ENCODE results near the gene NUBP1.

NUBP1 gene

GRCh38 chr16:10694830-10695229 is 48.8 kb upstream of the NUBP1 start, which contains the start of gene TEKT5:
Gene TEKT5, minus strand, starts transcription at chr16:10694930. Its CDS starts 57 bp downstream, at chr16:10694873.
- no peak within 1 kb of the TSS for H3K4me3 ChIP-seq (ENCODE audit: low read depth, low read length, poor library complexity, severe bottlenecking)
- H3K4me1 ChIP-seq (ENCODE audit: insufficient read depth, low read length, severe bottlenecking), result no peaks in the 10 kb centered on the region
- no peak within 1 kb of the TSS for H3K27ac ChIP-seq (ENCODE audit: low read depth, low read length, poor library complexity, severe bottlenecking)
- no peaks in the 10 kb centered on the region for H3K36me3 ChIP-seq (ENCODE audit: insufficient read depth, low read length)
- no peaks in the 10 kb centered on the region for H3F3A ChIP-seq (ENCODE audit: insufficient read depth, low read length)
- no peak within 1 kb of the TSS for H2AFZ ChIP-seq (ENCODE audit: low read length)
- H3K9me3 ChIP-seq (ENCODE audit: low read length), result no peaks in the 10 kb centered on the region
- no peaks in the 10 kb centered on the region for H3K79me2 ChIP-seq (ENCODE audit: insufficient read depth, low read length)
- no peaks in the 10 kb centered on the region for H4K20me1 ChIP-seq (ENCODE audit: insufficient read depth, low read length)
- no peak within 1 kb of the TSS for H3K4me2 ChIP-seq (ENCODE audit: low read length)
- H3K27me3 ChIP-seq (ENCODE audit: insufficient read depth, low read length), result no peaks in the 10 kb centered on the region; the same call in 1 of the 2 replicates
- no peak within 1 kb of the TSS for H3K9ac ChIP-seq (ENCODE audit: low read length)
- no peaks in the 10 kb centered on the region for H3K9me2 ChIP-seq (ENCODE audit: low read depth, low read length)
- TF ChIP-seq EZH2 (IDR thresholded peaks at IDR 0.05; ENCODE audit: borderline replicate concordance, low read length) (no peak), CTCF (IDR thresholded peaks at IDR 0.05; ENCODE audit: low read length) (no peak)

GRCh38 chr16:10699756-10700155 is 43.9 kb upstream of the NUBP1 start:
- no peak overlapping the region for H3K4me2 ChIP-seq (ENCODE audit: low read length)
- no peak overlapping the region for H3K4me3 ChIP-seq (ENCODE audit: low read depth, low read length, poor library complexity, severe bottlenecking)
- no peaks in the 10 kb centered on the region for H3K36me3 ChIP-seq (ENCODE audit: insufficient read depth, low read length)
- no peaks in the 10 kb centered on the region for H3K79me2 ChIP-seq (ENCODE audit: insufficient read depth, low read length)
- H3K27ac ChIP-seq (ENCODE audit: low read depth, low read length, poor library complexity, severe bottlenecking), result no peak overlapping the region
- H3F3A ChIP-seq (ENCODE audit: insufficient read depth, low read length), result no peaks in the 10 kb centered on the region
- H3K9me3 ChIP-seq (ENCODE audit: low read length), result 0 out of 2 replicates have a peak, but pooled peaks cover 4% of the 10 kb centered on the region
- H3K9ac ChIP-seq (ENCODE audit: low read length), result no peak overlapping the region
- H3K27me3 ChIP-seq (ENCODE audit: insufficient read depth, low read length), result no peaks in the 10 kb centered on the region
- no peaks in the 10 kb centered on the region for H3K9me2 ChIP-seq (ENCODE audit: low read depth, low read length)
- H4K20me1 ChIP-seq (ENCODE audit: insufficient read depth, low read length), result no peaks in the 10 kb centered on the region
- TF ChIP-seq EZH2 (IDR thresholded peaks at IDR 0.05; ENCODE audit: borderline replicate concordance, low read length) (no peak), CTCF (IDR thresholded peaks at IDR 0.05; ENCODE audit: low read length) (no peak)
- no peak overlapping the region for H2AFZ ChIP-seq (ENCODE audit: low read length)
- H3K4me1 ChIP-seq (ENCODE audit: insufficient read depth, low read length, severe bottlenecking), result no peaks in the 10 kb centered on the region

- no peak overlapping the region for H3K9ac ChIP-seq (ENCODE audit: low read length)
- no peaks in the 10 kb centered on the region for H4K20me1 ChIP-seq (ENCODE audit: insufficient read depth, low read length)
- no peaks in the 10 kb centered on the region for H3K4me1 ChIP-seq (ENCODE audit: insufficient read depth, low read length, severe bottlenecking)
- H3K79me2 ChIP-seq (ENCODE audit: insufficient read depth, low read length), result no peaks in the 10 kb centered on the region
- H3F3A ChIP-seq (ENCODE audit: insufficient read depth, low read length), result no peaks in the 10 kb centered on the region
- no peaks in the 10 kb centered on the region for H3K36me3 ChIP-seq (ENCODE audit: insufficient read depth, low read length)
- no peak overlapping the region for H2AFZ ChIP-seq (ENCODE audit: low read length)
- no peak overlapping the region for H3K4me3 ChIP-seq (ENCODE audit: low read depth, low read length, poor library complexity, severe bottlenecking)
- no peaks in the 10 kb centered on the region for H3K27me3 ChIP-seq (ENCODE audit: insufficient read depth, low read length)
- no peaks in the 10 kb centered on the region for H3K9me2 ChIP-seq (ENCODE audit: low read depth, low read length)
- no peak for TF ChIP-seq CTCF (IDR thresholded peaks at IDR 0.05; ENCODE audit: low read length)
- TF ChIP-seq EZH2 (IDR thresholded peaks at IDR 0.05; ENCODE audit: borderline replicate concordance, low read length), result no peak
- no peaks in the 10 kb centered on the region for H3K9me3 ChIP-seq (ENCODE audit: low read length)
- H3K27ac ChIP-seq (ENCODE audit: low read depth, low read length, poor library complexity, severe bottlenecking), result no peak overlapping the region
- H3K4me2 ChIP-seq (ENCODE audit: low read length), result no peak overlapping the region
These were observed 34.7 kb upstream of the NUBP1 start for GRCh38 chr16:10708969-10709368.

Data from OCI-LY1 (cell line).